Measurements from ENCODE around the gene GNA15.

DNA sequence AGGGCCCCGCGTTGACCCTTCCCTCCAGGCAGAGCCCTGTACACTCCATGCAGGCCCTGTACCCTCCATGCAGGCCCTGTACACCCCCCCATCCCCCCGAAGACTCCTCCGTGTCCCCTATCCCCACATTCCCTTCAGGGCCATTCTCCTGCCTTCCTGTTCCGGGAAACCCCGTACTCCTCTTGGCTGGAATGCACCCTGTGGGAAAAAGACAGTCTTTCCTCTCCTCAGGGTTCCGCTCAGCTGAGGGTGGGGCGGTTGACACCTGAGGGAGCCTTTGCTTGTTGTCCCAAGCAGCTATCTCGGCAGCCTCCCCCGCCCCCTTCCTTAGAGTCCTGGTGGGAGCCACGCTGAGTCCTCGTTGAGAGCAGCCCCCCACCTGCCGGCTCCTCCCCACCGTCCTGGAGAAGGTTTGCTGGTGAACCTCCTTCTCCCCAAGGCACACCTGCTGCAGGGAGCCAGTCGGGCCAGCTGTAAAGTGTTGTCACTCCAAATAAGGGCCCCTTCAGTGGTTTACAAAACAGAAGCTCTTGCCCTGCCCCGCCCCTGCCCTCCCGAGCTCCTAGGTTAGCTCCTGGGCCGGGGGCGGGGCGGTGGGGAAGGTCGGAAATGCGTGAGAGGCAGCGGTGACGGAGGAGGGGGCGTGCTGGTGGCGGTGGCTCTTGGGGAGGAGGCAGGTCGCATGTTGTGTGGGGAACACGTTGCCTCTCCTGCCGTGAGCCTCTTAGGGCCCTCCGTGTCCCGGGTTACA is 40.2 kb upstream of the GNA15 start:
- TF ChIP-seq, protein P1, sequence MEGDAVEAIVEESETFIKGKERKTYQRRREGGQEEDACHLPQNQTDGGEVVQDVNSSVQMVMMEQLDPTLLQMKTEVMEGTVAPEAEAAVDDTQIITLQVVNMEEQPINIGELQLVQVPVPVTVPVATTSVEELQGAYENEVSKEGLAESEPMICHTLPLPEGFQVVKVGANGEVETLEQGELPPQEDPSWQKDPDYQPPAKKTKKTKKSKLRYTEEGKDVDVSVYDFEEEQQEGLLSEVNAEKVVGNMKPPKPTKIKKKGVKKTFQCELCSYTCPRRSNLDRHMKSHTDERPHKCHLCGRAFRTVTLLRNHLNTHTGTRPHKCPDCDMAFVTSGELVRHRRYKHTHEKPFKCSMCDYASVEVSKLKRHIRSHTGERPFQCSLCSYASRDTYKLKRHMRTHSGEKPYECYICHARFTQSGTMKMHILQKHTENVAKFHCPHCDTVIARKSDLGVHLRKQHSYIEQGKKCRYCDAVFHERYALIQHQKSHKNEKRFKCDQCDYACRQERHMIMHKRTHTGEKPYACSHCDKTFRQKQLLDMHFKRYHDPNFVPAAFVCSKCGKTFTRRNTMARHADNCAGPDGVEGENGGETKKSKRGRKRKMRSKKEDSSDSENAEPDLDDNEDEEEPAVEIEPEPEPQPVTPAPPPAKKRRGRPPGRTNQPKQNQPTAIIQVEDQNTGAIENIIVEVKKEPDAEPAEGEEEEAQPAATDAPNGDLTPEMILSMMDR (IDR thresholded peaks at IDR 0.05; ENCODE audit: low read length) = no peak
- no peak for TF ChIP-seq EZH2phosphoT487 (IDR thresholded peaks at IDR 0.05; ENCODE audit: low read length)
